HCT116 (cell line): Measurements from ENCODE around the gene TGM4. TPM values are rescaled to one million over a fixed set of nuclear protein-coding genes. Genes with fewer than 3 reads are reported as not detected.

ENCODE experiments used
- ATAC-seq: fragments of 200-7000 bp; cut with Tn5 transposase; 2 replicates; pipeline ENCODE4 v1.9.1; 2020; ENCODE audit warnings: mild to moderate bottlenecking, moderate library complexity
- BruUV-seq: library from RNA; stranded (reverse); fragments of 400-500 nt; replicated peaks from 2 replicates; lab custom pipeline; 2021; lab: Mats Ljungman, UMichigan
- CTCF ChIA-PET: fragments of 300-600 bp; sonication (Branson Sonifier 250); formaldehyde crosslinking; loops from one replicate; lab custom pipeline; 2021; ENCODE audit warnings: antibody characterized with exemption; lab: Charles Lee
- POLR2A ChIA-PET: fragments of 300-600, 350-600 bp; sonication (Branson Sonifier 250); formaldehyde crosslinking; loops from one replicate; lab custom pipeline; 2021; ENCODE audit warnings: antibody characterized with exemption; lab: Charles Lee
- RAD21 ChIA-PET, 2 experiments: fragments of 300-600 bp; sonication (Branson Sonifier 250); formaldehyde crosslinking; loops; one replicate each; lab custom pipeline; 2023; ENCODE audit warnings: low total read pairs in 2 of 2; ENCODE audit not compliant: uncharacterized antibody in 2 of 2, unreplicated experiment in 2 of 2, low non-redundant PET in 1 of 2; lab: Charles Lee
- DNase-seq: peaks from one replicate; pipeline ENCODE4 v3.0.0-alpha.2; 2010; ENCODE audit warnings: low read depth, low spot score
- H2AFZ ChIP-seq: fragments of 200-600 bp; shearing (Covaris generic), sonication (generic); 2 replicates; pipeline ENCODE4 v1.6.1; 2017; ENCODE audit warnings: low read depth, mixed run types, mixed read lengths, antibody characterized with exemption, low read length; ENCODE audit not compliant: poor library complexity, severe bottlenecking
- H3K27ac ChIP-seq: 2 replicates; pipeline ENCODE4 v1.5.1; 2012; ENCODE audit warnings: low read depth, low read length
- H3K27me3 ChIP-seq: fragments of 200-600 bp; sonication (generic); 2 replicates; pipeline ENCODE4 v1.6.1; 2016; ENCODE audit warnings: mixed run types, low read length, mixed read lengths; ENCODE audit not compliant: insufficient read depth
- H3K36me3 ChIP-seq, 2 experiments: fragments of 200-500 bp in 1 of 2; fragments of 200-600 bp in 1 of 2; sonication (Bioruptor generic) in 1 of 2; sonication (generic) in 1 of 2; 2 replicates each; pipeline versions ENCODE4 v1.5.1 to v1.6.1; 2014 to 2016; ENCODE audit warnings: low read length in 2 of 2, inconsistent platforms in 1 of 2, mixed read lengths in 1 of 2, mixed run types in 1 of 2; ENCODE audit not compliant: insufficient read depth in 2 of 2, control insufficient read depth in 1 of 2
- H3K4me1 ChIP-seq, 2 experiments: fragments of 200-600 bp in 1 of 2; sonication (generic) in 1 of 2; 2 replicates each; pipeline versions ENCODE4 v1.5.1 to v1.6.1; 2012 to 2017; ENCODE audit warnings: low read length in 2 of 2, inconsistent platforms in 1 of 2, mild to moderate bottlenecking in 1 of 2, mixed read lengths in 1 of 2, mixed run types in 1 of 2, moderate library complexity in 1 of 2; ENCODE audit not compliant: insufficient read depth in 2 of 2, control insufficient read depth in 1 of 2
- H3K4me2 ChIP-seq: fragments of 200-600 bp; sonication (generic); 2 replicates; pipeline ENCODE4 v1.6.1; 2017; ENCODE audit warnings: mixed run types, low read length, mixed read lengths
- H3K4me3 ChIP-seq, 2 experiments: fragments of 200-600 bp in 1 of 2; sonication (generic) in 1 of 2; replicated peaks in 1 of 2; 2 replicates each; pipeline ENCODE4 v1.5.1; 2011 to 2016; ENCODE audit warnings: low read length in 2 of 2, control low read depth in 1 of 2, low read depth in 1 of 2, mild to moderate bottlenecking in 1 of 2, mixed read lengths in 1 of 2, mixed run types in 1 of 2
- H3K79me2 ChIP-seq: fragments of 200-600 bp; sonication (generic); 2 replicates; pipeline ENCODE4 v1.6.1; 2017; ENCODE audit warnings: mild to moderate bottlenecking, mixed run types, low read length, moderate library complexity, mixed read lengths; ENCODE audit not compliant: insufficient read depth
- H3K9ac ChIP-seq: fragments of 200-600 bp; sonication (generic); 2 replicates; pipeline ENCODE4 v1.6.1; 2016; ENCODE audit warnings: low read length, mixed read lengths
- H3K9me2 ChIP-seq: fragments of 200-600 bp; sonication (generic), shearing (Covaris generic); 2 replicates; pipeline ENCODE4 v1.6.1; 2017; ENCODE audit warnings: mixed run types, mild to moderate bottlenecking, moderate library complexity; ENCODE audit not compliant: insufficient read depth
- H3K9me3 ChIP-seq, 2 experiments: fragments of 200-500 bp in 1 of 2; fragments of 200-600 bp in 1 of 2; sonication (Bioruptor generic) in 1 of 2; sonication (generic) in 1 of 2; 2 replicates each; pipeline ENCODE4 v1.6.1; 2014 to 2017; ENCODE audit warnings: low read length in 2 of 2, mixed read lengths in 2 of 2, inconsistent platforms in 1 of 2, low read depth in 1 of 2, mild to moderate bottlenecking in 1 of 2, mixed run types in 1 of 2, moderate library complexity in 1 of 2; ENCODE audit not compliant: control insufficient read depth in 1 of 2, insufficient read depth in 1 of 2
- H4K20me1 ChIP-seq: fragments of 200-600 bp; sonication (generic), shearing (Covaris generic); 2 replicates; pipeline ENCODE4 v1.6.1; 2017; ENCODE audit warnings: mixed run types, mild to moderate bottlenecking, moderate library complexity; ENCODE audit not compliant: insufficient read depth
- CBX3 ChIP-seq: IDR thresholded peaks from 2 replicates; pipeline ENCODE4 v1.6.1; 2012; ENCODE audit warnings: low read depth
- CEBPB ChIP-seq: IDR thresholded peaks from 2 replicates; pipeline ENCODE4 v1.6.1; 2012; ENCODE audit warnings: low read depth
- CTCF ChIP-seq, 3 experiments: fragments of 200-600 bp in 1 of 3; sonication (generic) in 1 of 3; IDR thresholded peaks in 2 of 3; conservative IDR thresholded peaks in 1 of 3; 2 replicates each; pipeline ENCODE4 v1.5.1; 2012 to 2017; ENCODE audit warnings: low read depth in 2 of 3, low read length in 2 of 3, antibody characterized with exemption in 1 of 3, borderline replicate concordance in 1 of 3, control low read depth in 1 of 3, mild to moderate bottlenecking in 1 of 3, mixed read lengths in 1 of 3, mixed run types in 1 of 3, moderate library complexity in 1 of 3; ENCODE audit not compliant: insufficient read depth in 1 of 3
- MAX ChIP-seq: IDR thresholded peaks from 2 replicates; pipeline ENCODE4 v1.6.1; 2012
- POLR2AphosphoS5 ChIP-seq: IDR thresholded peaks from 2 replicates; pipeline ENCODE4 v1.6.1; 2011; ENCODE audit warnings: mild to moderate bottlenecking, low read depth, low read length, moderate library complexity
- RAD21 ChIP-seq: IDR thresholded peaks from 2 replicates; pipeline ENCODE4 v1.6.1; 2012; ENCODE audit warnings: low read depth, mild to moderate bottlenecking
- REST ChIP-seq: IDR thresholded peaks from 2 replicates; pipeline ENCODE4 v1.6.1; 2012; ENCODE audit warnings: low read depth
- SIN3A ChIP-seq: IDR thresholded peaks from 2 replicates; pipeline ENCODE4 v1.6.1; 2012; ENCODE audit warnings: low read depth
- SP1 ChIP-seq: IDR thresholded peaks from 2 replicates; pipeline ENCODE4 v1.6.1; 2012; ENCODE audit warnings: low read depth
- SRF ChIP-seq: IDR thresholded peaks from 2 replicates; pipeline ENCODE4 v1.6.1; 2012; ENCODE audit warnings: low read depth
- ZBTB33 ChIP-seq: IDR thresholded peaks from 2 replicates; pipeline ENCODE4 v1.6.1; 2011; ENCODE audit warnings: mild to moderate bottlenecking, low read length, moderate library complexity; ENCODE audit not compliant: insufficient replicate concordance; ENCODE audit errors: extremely low read depth
- ZFX ChIP-seq: fragments of 450-650 bp; IDR thresholded peaks from 2 replicates; pipeline ENCODE4 v1.6.1; 2017
- intact Hi-C: fragments of 100-400 bp; cut with micrococcal nuclease; formaldehyde crosslinking; loops from 2 replicates; pipeline ENCODE4 v1.10.0; 2022
- total RNA-seq: library from RNA; stranded (reverse); gene quantifications from one replicate; pipeline ENCODE4 v1.2.1, GENCODE V29; 2021; ENCODE audit not compliant: unreplicated experiment

TGM4 gene
- total RNA-seq, 1 experiment from 2014 or later = not detected

GRCh38 chr3:44899683-44900367 lies 25.4 kb downstream of the TGM4 start:
- BruUV-seq = no TSS peak
- no peak overlapping the region for H3K4me2 ChIP-seq
- CTCF ChIA-PET = no interaction called here
- no peak overlapping the region for H3K4me3 ChIP-seq
- RAD21 ChIA-PET = no interaction called here
- ATAC-seq = no peak
- POLR2A ChIA-PET = no interaction called here
- H3K4me1 ChIP-seq = no peaks in the 10 kb centered on the region
- H3K9me3 ChIP-seq = no peaks in the 10 kb centered on the region
- no peak overlapping the region for H3K27ac ChIP-seq
- H4K20me1 ChIP-seq = no peaks in the 10 kb centered on the region
- intact Hi-C loops = no loop called here
- no peaks in the 10 kb centered on the region for H3K9me2 ChIP-seq
- H3K9ac ChIP-seq = no peak overlapping the region
- no peak for TF ChIP-seq MAX
- no peak for TF ChIP-seq SRF
- no peak for DNase-seq
- no peaks in the 10 kb centered on the region for H3K36me3 ChIP-seq
- H3K27me3 ChIP-seq = no peaks in the 10 kb centered on the region
- no peaks in the 10 kb centered on the region for H3K79me2 ChIP-seq
- H2AFZ ChIP-seq = no peak overlapping the region

- Histone ChIP-seq H3K79me2 (no peaks in the 10 kb centered on the region), H3K27ac (no peak overlapping the region), H3K9me2 (no peaks in the 10 kb centered on the region), H4K20me1 (no peaks in the 10 kb centered on the region), H3K9ac (no peak overlapping the region), H3K27me3 (no peaks in the 10 kb centered on the region), H3K4me3 (no peak overlapping the region), H3K36me3 (no peaks in the 10 kb centered on the region), H3K9me3 (no peaks in the 10 kb centered on the region), H2AFZ (no peak overlapping the region), H3K4me1 (no peaks in the 10 kb centered on the region; a peak in 1 of 4 replicates), H3K4me2 (no peak overlapping the region)
- BruUV-seq = no TSS peak
- intact Hi-C loops = no loop called here
- no peak for ATAC-seq
- CTCF ChIA-PET = interaction anchor here (0.9 kb wide), 1 partner anchor 12 kb away, joined by 3 read pairs; no protein-coding TSS in a partner anchor
- RAD21 ChIA-PET = no interaction called here
- DNase-seq = no peak
- POLR2A ChIA-PET = no interaction called here
- TF ChIP-seq REST (no peak), SIN3A (no peak), SRF (no peak), ZBTB33 (no peak), SP1 (no peak), ZFX (no peak), CEBPB (no peak), CTCF (IDR thresholded peaks at IDR 0.05 in 2 of 3, conservative IDR thresholded peaks at IDR 0.05 in 1 of 3; ENCODE audit: borderline replicate concordance in 1 of 3, insufficient read depth in 1 of 3, low read depth in 2 of 3, low read length in 2 of 3) (no peak), CBX3 (no peak), RAD21 (no peak), POLR2AphosphoS5 (no peak)
These were observed 28.2 kb downstream of the TGM4 start for GRCh38 chr3:44902628-44903027.
